GM19463 (cell line): ENCODE data around the gene SERPINE3.

Experiments
- ATAC-seq: cut with Tn5 transposase; IDR thresholded peaks from one replicate; pipeline ENCODE4 v1.9.1; 2021; ENCODE audit warnings: mild to moderate bottlenecking, moderate library complexity; ENCODE audit not compliant: unreplicated experiment

SERPINE3 gene

DNA sequence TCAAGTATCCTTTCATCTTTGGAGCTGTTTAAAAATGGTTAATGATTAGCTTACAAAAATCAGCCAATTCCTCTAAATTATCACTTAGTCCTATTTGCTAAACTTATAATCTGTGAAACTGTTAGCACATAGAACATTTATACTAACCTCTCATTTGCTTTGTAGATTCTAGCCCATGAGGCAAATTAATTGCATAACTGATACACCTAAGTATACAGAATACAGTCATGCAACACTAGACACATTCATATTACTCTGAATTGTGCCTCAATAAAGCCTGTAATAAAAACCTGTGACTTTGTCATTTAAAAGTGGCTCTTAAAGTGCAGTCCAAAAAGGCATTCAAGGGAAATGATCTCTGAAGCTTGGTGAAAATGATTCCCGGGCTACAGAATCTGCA lies 21.0 kb downstream of the SERPINE3 start:
- ATAC-seq: no peak

DNA sequence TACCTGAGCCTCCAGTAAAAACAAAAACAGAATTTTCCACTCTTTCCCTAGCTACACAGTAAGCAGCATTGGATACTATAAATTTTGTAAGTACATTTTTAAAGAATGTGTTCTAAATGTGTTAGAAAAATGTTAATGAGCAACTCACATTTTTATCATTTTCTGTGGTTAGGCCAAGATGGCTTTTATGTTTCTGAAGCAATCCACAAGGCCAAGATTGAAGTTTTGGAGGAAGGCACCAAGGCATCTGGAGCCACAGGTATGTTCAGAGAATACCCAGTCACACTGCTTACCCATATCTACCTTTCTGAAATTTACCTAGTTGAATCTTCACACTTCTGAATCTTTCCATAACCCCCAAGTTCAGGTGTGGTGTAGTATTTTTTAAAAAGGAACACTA lies 21.6 kb downstream of the SERPINE3 start:
- no peak for ATAC-seq

DNA sequence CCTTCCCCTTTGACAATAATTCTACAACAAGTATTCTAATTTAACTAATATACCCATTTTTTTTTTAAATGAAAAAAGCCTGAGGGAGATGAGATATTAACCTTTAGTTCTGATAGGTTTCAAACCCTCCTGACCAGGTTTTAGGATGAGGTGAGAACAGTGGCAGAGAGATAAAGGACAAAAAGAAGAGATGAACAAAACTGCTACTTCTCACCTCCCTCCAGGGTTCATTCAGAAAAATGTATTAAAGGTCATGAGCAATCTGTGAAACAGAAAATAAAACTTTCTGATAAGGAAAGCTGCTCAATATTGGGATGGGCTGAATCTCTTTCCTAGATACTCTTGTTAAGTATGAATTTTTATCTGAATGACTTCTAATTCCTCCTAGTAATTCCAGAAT lies 24.1 kb downstream of the SERPINE3 start:
- no peak for ATAC-seq

DNA sequence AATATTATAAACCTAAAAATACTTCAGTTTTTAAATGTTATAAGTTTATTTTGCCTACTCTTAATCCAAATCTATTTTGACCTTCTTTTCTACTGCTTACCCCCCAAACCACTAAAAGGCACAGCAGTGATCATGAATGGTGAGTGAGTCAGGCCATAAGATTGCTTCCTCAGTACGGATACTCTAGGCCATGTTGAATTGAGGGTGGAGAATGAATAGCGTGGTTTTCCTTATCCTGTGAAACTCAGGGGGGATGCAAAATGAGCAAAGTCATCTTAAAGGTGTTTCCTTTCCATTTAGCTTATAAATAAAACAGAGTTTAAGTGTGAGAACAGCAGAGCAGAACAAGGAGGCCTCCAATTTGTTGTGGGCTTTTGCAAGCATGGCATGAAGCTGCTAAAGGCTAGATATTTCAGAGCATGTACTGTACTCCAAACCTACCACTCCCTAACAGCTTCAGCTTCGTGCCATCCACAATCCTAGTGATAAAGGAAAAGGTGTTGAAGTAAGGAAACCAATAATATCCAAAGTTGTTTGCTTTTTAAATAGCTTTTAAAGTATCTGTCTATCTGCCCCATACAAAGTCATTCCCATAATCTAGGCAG lies 25.0 kb downstream of the SERPINE3 start:
- no peak for ATAC-seq

DNA sequence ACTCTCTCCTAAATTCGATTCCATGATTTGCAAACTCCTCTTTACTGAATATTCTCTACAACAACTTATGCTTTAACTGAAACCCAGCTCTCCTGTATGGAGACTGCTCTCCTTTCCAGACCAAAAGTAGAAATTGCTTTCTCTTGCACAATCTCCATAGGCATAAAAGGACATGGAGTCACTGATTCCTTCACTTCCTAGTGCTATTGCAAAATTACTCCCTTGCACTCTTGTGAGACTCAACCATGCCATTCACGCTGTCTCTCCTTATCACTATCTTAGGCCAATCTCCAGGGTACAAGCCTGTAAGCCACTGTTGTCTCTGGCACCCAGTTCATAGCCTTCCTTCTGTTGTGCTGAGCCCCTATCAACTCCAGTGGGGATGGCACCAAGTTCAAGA lies 30.6 kb downstream of the SERPINE3 start:
- no peak for ATAC-seq

DNA sequence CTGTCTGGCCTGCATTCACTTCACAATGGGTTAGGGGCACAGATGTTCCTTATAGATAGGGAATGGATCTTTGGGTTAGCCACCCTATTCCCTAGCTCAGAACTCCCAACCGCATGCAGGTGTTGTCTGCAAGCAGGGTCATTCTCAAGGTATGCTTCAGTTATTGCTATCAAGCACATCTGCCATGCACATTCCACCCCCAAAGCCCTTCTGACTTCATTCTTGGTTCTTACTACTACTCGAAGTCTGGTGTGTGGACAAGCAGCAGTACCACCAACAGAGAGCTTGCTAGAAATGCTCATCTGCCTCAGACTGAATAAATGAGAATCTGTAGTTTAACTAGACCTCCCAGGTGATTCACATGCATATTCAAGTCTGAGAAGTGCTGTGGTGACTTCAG lies 31.3 kb downstream of the SERPINE3 start:
- ATAC-seq: no peak

DNA sequence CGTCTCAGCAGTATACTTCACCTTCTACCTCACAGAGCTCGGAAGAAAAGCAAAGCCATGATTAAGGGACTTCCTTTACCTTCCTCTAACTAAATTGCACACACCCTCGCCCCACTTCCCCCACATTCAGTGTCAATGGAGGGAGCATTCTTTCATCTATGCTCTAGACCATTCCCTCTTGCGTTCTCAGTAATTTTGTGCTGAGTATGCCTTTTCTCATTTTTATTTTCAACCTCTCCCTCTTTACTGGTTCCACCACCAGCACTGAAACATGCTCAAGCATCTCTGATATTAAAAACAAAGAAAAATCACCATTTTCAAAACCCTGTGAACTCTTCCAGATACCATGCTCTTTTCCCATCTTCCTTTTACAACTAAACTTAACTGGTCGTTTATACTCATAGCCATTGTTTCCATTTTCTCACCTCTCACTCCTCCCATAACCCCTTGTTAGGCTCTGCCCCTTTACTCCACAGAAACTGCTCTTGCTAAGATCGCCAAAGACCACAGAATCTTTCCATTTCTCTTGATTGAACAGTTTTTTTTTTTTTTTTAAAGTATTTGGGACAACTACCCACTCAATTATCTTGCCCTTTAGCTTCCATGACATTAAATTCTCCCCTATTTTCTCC lies 32.4 kb downstream of the SERPINE3 start:
- ATAC-seq: no peak

DNA sequence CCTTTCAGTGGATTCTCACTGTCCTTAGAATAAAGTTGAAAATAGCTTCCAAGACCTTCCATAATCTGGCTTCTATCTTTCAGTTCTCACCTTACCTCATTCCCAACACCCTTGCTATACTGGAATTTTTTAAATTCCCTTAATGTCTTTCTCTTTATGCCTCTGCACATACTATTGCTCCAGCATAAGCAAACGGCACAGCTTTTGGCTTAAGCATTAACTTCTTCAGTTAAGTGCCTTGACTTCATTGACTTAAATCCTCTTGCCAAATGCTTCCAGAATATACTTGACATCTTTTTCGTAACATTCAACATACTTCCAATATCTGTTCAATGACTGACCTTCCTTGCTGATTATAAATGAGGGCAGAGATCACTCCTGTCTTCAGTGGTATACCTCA lies 34.0 kb downstream of the SERPINE3 start:
- no peak for ATAC-seq

DNA sequence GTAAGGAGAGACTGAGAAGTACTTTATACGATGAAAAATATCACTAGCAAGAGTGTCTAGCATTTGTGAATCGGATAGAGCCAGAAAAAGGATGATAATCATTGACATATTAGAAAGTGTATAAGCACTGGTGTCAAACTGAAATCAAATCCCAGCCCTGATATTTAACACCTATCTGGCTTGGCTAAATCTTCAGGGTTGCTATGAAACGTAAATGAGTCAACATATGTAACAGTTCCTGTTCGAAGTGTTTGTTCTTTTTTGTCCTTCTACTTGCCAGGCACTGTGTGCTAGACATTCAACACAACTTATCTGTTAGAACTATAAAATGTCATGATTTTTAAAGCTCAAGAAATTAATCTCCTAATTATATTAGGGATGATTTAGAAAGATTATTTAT lies 40.8 kb downstream of the SERPINE3 start:
- ATAC-seq: no peak

DNA sequence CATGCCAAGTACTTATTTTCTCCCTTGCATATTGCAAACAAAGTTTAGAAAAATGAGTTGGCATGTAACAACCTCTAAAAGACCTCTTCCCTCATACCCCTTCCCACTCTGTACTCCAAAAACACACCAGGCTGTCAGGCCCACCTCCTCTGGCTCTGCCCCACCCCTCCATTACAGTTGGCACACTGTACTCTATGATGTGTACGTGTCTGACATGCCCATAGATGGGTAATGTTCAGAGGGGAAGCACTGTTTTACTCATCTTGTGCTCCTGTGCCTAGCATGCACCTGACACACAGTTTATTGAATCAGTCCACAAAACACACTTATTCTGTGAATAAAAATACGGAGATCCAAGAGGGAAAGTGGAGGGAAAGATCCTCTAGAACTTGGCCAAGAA lies 45.6 kb downstream of the SERPINE3 start:
- ATAC-seq: no peak

DNA sequence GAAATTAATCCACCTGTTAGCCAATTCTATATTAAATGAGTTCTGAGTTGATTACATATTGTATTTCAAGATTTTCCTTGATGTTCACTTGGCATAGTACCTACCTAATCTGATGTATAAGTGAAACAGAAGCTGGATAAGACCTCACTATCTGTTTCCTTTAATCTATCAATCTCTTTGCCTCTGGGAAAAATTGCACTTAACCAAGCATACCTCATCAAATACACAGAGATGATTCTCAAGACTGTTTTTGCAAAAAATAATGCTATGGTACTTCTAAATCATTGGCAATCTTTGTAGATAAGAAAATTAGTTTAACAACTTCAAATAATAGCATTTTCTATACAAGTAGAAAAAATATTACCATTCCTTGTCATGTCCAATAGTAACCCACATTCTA lies 55.2 kb downstream of the SERPINE3 start:
- no peak for ATAC-seq

DNA sequence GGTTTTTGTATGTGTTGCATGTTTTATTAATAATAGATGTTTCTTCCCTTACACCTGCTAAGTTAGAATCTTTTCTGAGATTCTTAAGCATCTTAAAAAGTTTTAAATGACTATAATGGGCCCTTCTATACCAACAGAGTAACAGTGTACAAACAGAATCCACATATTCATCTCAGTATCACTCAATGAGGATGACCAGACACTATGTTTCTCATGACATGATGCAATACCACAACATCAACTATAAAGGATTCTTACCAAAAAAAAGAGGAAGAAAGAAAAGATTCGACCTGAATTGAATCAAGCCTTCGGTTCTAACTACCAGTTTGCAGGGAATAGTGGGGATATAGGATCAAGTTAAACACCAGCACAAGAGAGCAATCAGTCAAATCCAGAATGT lies 56.9 kb downstream of the SERPINE3 start:
- ATAC-seq: peak; percentile 80

DNA sequence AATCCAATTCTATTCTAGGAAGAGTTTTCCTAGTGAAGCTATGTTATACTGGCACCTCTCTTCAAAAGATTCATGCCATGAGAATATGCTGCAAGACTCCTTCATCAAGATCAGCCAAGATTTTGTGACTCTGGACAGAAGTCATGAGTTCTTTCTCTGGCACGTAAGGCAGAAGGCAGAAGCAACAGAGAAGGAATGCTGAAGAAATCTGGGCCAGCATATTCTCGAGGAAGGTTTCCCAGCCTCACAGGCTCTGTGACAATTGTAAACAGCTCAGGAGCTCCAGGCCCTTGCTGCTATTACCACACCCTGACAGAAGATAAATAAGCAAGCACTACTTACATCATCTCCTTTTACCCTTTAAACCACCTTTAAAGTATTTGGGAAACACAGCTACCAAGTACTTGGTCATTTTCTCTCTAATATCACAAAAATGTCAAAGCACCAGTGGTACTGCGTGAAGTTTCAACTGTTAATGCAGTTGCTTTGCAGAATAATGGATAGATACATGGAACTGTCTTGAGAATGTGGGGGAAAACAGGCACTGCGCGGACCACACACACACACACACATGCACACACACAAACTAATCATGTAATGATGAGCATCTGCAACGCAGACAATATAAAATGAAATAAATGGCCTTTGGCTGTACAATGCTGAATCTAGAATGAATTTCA lies 57.9 kb downstream of the SERPINE3 start:
- no peak for ATAC-seq

DNA sequence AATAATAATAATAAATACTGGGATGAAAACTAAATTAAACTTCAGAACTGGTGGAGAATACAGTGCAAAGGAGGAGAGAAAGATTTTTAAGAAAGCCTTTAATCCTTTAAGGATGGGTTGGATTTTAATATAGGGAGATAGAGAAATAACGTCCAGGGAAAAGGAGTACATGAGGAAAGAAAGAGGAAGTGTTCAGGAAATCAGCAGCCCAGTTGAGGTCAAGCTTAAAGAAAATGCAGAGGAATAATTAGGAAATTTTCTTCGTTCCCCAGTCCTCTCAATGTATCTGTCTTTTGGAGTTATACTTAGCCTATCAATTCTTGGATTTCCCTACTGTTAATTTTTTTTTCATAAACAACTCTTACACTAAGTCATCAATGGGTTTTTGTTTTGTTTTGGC lies 65.7 kb downstream of the SERPINE3 start:
- no peak for ATAC-seq

DNA sequence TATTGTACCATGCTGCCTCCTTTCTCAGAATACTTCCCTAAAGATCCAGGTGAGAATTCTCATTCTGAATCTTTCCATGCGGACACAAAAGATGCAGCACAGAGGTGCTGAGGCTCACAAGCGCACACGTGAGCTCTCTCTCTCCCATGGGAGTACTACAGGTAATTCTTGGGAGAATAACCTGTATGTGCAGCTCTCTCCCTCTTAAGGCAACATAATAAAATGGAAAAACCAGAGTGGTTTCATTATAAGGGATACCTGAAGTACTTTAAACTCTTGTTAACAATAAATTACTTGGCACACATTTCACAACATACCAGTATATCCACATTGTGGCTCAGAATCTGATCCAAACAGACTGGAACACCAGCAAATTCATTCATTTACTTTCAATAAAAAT lies 72.9 kb downstream of the SERPINE3 start:
- ATAC-seq: no peak
